B cell (primary cell): ENCODE results near the gene ITGA3. TPM values are rescaled to one million over a fixed set of nuclear protein-coding genes. Genes with fewer than 3 reads are reported as not detected.

Experiments
- ATAC-seq: fragments of 200-7000 bp; cut with Tn5 transposase; one replicate; pipeline ENCODE4 v1.10.0; 2021; ENCODE audit warnings: low read depth, mild to moderate bottlenecking, moderate number of reproducible peaks, moderate library complexity
- CTCF ChIA-PET: fragments of 350-600 bp; sonication (Branson Sonifier 250); formaldehyde crosslinking; loops from one replicate; lab custom pipeline; 2021; ENCODE audit warnings: antibody characterized with exemption, inconsistent platforms; lab: Charles Lee
- POLR2A ChIA-PET: fragments of 350-600 bp; sonication (Branson Sonifier 250); formaldehyde crosslinking; loops from one replicate; lab custom pipeline; 2021; ENCODE audit warnings: antibody characterized with exemption; lab: Charles Lee
- DNase-seq: peaks from one replicate; pipeline ENCODE4 v3.0.0; 2013
- H2AFZ ChIP-seq: 2 replicates; pipeline ENCODE4 v1.6.1; 2012; ENCODE audit warnings: mild to moderate bottlenecking, low read depth, low read length; ENCODE audit not compliant: insufficient read depth, poor library complexity, severe bottlenecking
- H3K27ac ChIP-seq, 2 donors: 1 replicate in 1 of 2; 2 replicates in 1 of 2; pipeline ENCODE4 v1.5.1; 2012 to 2013; ENCODE audit warnings: low read length in 2 of 2, mild to moderate bottlenecking in 2 of 2, moderate library complexity in 1 of 2
- H3K27me3 ChIP-seq, 4 experiments: fragments of 200-600 bp in 1 of 4; sonication (generic) in 1 of 4; replicated peaks in 1 of 4; 1 replicate in 2 of 4; 2 replicates in 2 of 4; pipeline versions ENCODE4 v1.6.1 to v1.7.0; 2013 to 2016; ENCODE audit warnings: low read length in 3 of 4, mild to moderate bottlenecking in 2 of 4, mixed read lengths in 1 of 4, moderate library complexity in 1 of 4; ENCODE audit not compliant: insufficient read depth in 4 of 4, control insufficient read depth in 3 of 4; ENCODE audit errors: control extremely low read depth in 1 of 4
- H3K36me3 ChIP-seq, 2 experiments: replicated peaks in 1 of 2; 1 replicate in 1 of 2; 2 replicates in 1 of 2; pipeline versions ENCODE4 v1.6.1 to v1.7.1; 2013; ENCODE audit warnings: low read length in 1 of 2; ENCODE audit not compliant: insufficient read depth in 2 of 2, control insufficient read depth in 1 of 2; ENCODE audit errors: control extremely low read depth in 1 of 2, extremely low read depth in 1 of 2
- H3K4me1 ChIP-seq, 2 donors: fragments of 200-600 bp in 1 of 2; sonication (generic) in 1 of 2; 1 replicate in 1 of 2; 2 replicates in 1 of 2; pipeline versions ENCODE4 v1.5.1 to v1.6.1; 2013 to 2017; ENCODE audit warnings: low read length in 2 of 2; ENCODE audit not compliant: control insufficient read depth in 2 of 2, insufficient read depth in 2 of 2
- H3K4me2 ChIP-seq: replicated peaks from 2 replicates; pipeline ENCODE3; 2012; ENCODE audit warnings: mild to moderate bottlenecking, low read depth, low read length; ENCODE audit not compliant: poor library complexity, severe bottlenecking
- H3K4me3 ChIP-seq, 5 experiments: fragments of 200-600 bp in 1 of 5; sonication (generic) in 1 of 5; 1 replicate in 3 of 5; 2 replicates in 2 of 5; pipeline versions ENCODE4 v1.5.1 to v1.7.0; 2011 to 2016; ENCODE audit warnings: low read length in 4 of 5, mild to moderate bottlenecking in 4 of 5, low read depth in 2 of 5, control low read depth in 1 of 5, moderate library complexity in 1 of 5; ENCODE audit not compliant: insufficient read depth in 1 of 5; ENCODE audit errors: control extremely low read depth in 1 of 5, extremely low read depth in 1 of 5
- H3K79me2 ChIP-seq: fragments of 200-600 bp; sonication (generic); one replicate; pipeline ENCODE4 v1.6.0; 2016; ENCODE audit warnings: low read length; ENCODE audit not compliant: control insufficient read depth, insufficient read depth
- H3K9ac ChIP-seq: fragments of 200-600 bp; sonication (generic); 2 replicates; pipeline ENCODE4 v1.6.1; 2017; ENCODE audit warnings: mild to moderate bottlenecking, low read length, moderate library complexity
- H3K9me3 ChIP-seq, 3 donors: one replicate each; pipeline versions ENCODE4 v1.6.1 to v1.7.1; 2013; ENCODE audit warnings: low read length in 2 of 3; ENCODE audit not compliant: control insufficient read depth in 2 of 3, insufficient read depth in 1 of 3; ENCODE audit errors: control extremely low read depth in 1 of 3
- H4K20me1 ChIP-seq: 2 replicates; pipeline ENCODE4 v1.6.0; 2012; ENCODE audit warnings: mild to moderate bottlenecking, low read length; ENCODE audit not compliant: insufficient read depth, control insufficient read depth, poor library complexity, severe bottlenecking
- H3K27ac Mint-ChIP-seq: one replicate; pipeline ENCODE4 v1.8.0; 2021; ENCODE audit warnings: mixed read lengths
- H3K27me3 Mint-ChIP-seq: one replicate; pipeline ENCODE4 v1.8.0; 2021; ENCODE audit warnings: mixed read lengths
- H3K4me1 Mint-ChIP-seq: one replicate; pipeline ENCODE4 v1.8.0; 2021; ENCODE audit warnings: mixed read lengths
- H3K4me3 Mint-ChIP-seq: one replicate; pipeline ENCODE4 v1.8.0; 2021; ENCODE audit warnings: mixed read lengths
- H3K9me3 Mint-ChIP-seq: one replicate; pipeline ENCODE4 v1.8.0; 2022; ENCODE audit warnings: mixed read lengths; ENCODE audit not compliant: insufficient read depth
- CTCF ChIP-seq: fragments of 200-600 bp; IDR thresholded peaks from one replicate; pipeline ENCODE4 v1.8.0; 2022; ENCODE audit warnings: antibody characterized with exemption, mild to moderate bottlenecking
- EZH2 ChIP-seq: IDR thresholded peaks from 2 replicates; pipeline ENCODE4 v1.6.1; 2012; ENCODE audit warnings: borderline replicate concordance, low read depth, mild to moderate bottlenecking, moderate library complexity, low read length; ENCODE audit not compliant: insufficient read depth, poor library complexity, severe bottlenecking
- WGBS: methylation state at CpG from one replicate; pipeline ENCODE4 v1.1.5; 2013; ENCODE audit warnings: missing lambda C conversion rate; ENCODE audit not compliant: insufficient coverage; 5-methylcytosine and 5-hydroxymethylcytosine counted together
- intact Hi-C: fragments of 100-400 bp; cut with micrococcal nuclease; formaldehyde crosslinking; loops from one replicate; pipeline ENCODE4 v1.10.0; 2022
- polyA plus RNA-seq: library from polyadenylated mRNA; depleted of rRNA; stranded (reverse); fragments of >200 nt; gene quantifications from 2 replicates; pipeline ENCODE4 v1.2.3, GENCODE V29; 2012
- total RNA-seq, 2 donors: library from RNA; stranded (reverse); fragments of 120-200 nt in 1 of 2; gene quantifications; 1 replicate in 1 of 2; 2 replicates in 1 of 2; pipeline versions ENCODE4 v1.2.3 to v1.2.4, GENCODE V29; 2013 to 2022

ITGA3 gene
- total and polyA plus RNA-seq, 2 donors (not counting 1 experiment from before 2014, with no cell fraction given), result 11.9 to 13.3 TPM

GRCh38 chr17:50135316-50136095 is 79.6 kb downstream of the ITGA3 start:
- no peak overlapping the region for H3K27ac ChIP-seq
- DNase-seq (no peak), ATAC-seq (no peak)
- no peak overlapping the region for H3K4me3 ChIP-seq
- Mint-ChIP-seq H3K4me1 (peaks cover 29% of the 10 kb centered on the region), H3K27me3 (peaks cover 4% of the 10 kb centered on the region), H3K4me3 (no peak overlapping the region), H3K27ac (no peak overlapping the region), H3K9me3 (no peaks in the 10 kb centered on the region)
- WGBS, result 94% methylated on average over 12 of the region's 16 CpGs
- H3K27me3 ChIP-seq, result peaks cover 0 to 3% (median 0%) of the 10 kb centered on the region in 4 experiments
- H3K4me1 ChIP-seq, result peaks cover 12 to 24% of the 10 kb centered on the region in 2 donors
- no peak overlapping the region for H2AFZ ChIP-seq
- ChIA-PET POLR2A (interaction anchor here (0.8 kb wide), 1 partner anchor 11 kb away, joined by 5 read pairs; no protein-coding TSS in a partner anchor), CTCF (interaction anchor here (0.8 to 2.5 kb wide), 5 partner anchors 16 to 42 kb away, joined by 3 to 9 read pairs (median 3); no protein-coding TSS in a partner anchor)
- H3K9ac ChIP-seq, result no peak overlapping the region
- intact Hi-C loops, result no loop called here
- TF ChIP-seq CTCF, result no peak
- TF ChIP-seq EZH2, result no peak
- H3K79me2 ChIP-seq, result peaks cover 17% of the 10 kb centered on the region
- H3K36me3 ChIP-seq, result peaks cover 8 to 72% of the 10 kb centered on the region in 2 experiments
- H3K4me2 ChIP-seq, result no peak overlapping the region
- no peaks in the 10 kb centered on the region for H3K9me3 ChIP-seq
- peaks cover 78% of the 10 kb centered on the region for H4K20me1 ChIP-seq
